PC-9 (cell line): ENCODE measurements around the gene MTURN. TPM values are rescaled to one million over a fixed set of nuclear protein-coding genes. Genes with fewer than 3 reads are reported as not detected.

ENCODE experiments used
- BruUV-seq: library from RNA; stranded (reverse); fragments of 400-500 nt; replicated peaks from 2 replicates; lab custom pipeline; 2021; lab: Mats Ljungman, UMichigan
- CTCF ChIA-PET: fragments of 300-600 bp; sonication (Branson Sonifier 250); formaldehyde crosslinking; loops from one replicate; lab custom pipeline; 2022; ENCODE audit warnings: antibody characterized with exemption; lab: Charles Lee
- POLR2A ChIA-PET: fragments of 300-600 bp; sonication (Branson Sonifier 250); formaldehyde crosslinking; loops from one replicate; lab custom pipeline; 2022; ENCODE audit warnings: antibody characterized with exemption; ENCODE audit not compliant: unreplicated experiment; lab: Charles Lee
- DNase-seq, 2 experiments: peaks; one replicate each; pipeline versions ENCODE4 v3.0.0 to v3.0.0-alpha.2; 2015 to 2022; ENCODE audit warnings: mixed read lengths in 1 of 2
- H2AFZ ChIP-seq: fragments of 200-600 bp; sonication (generic); 2 replicates; pipeline ENCODE4 v1.8.1; 2017; ENCODE audit warnings: antibody characterized with exemption
- H3F3A ChIP-seq: fragments of 200-600 bp; sonication (generic); 2 replicates; pipeline ENCODE4 v1.8.1; 2017; ENCODE audit warnings: antibody characterized with exemption, mild to moderate bottlenecking, low read depth; ENCODE audit not compliant: insufficient read depth
- H3K27ac ChIP-seq: fragments of 200-600 bp; sonication (generic); 2 replicates; pipeline ENCODE4 v1.6.1; 2016; ENCODE audit warnings: mixed run types
- H3K27me3 ChIP-seq: fragments of 200-600 bp; sonication (generic); 2 replicates; pipeline ENCODE4 v1.6.1; 2016; ENCODE audit warnings: low read depth, mixed run types; ENCODE audit not compliant: insufficient read depth
- H3K36me3 ChIP-seq: fragments of 200-600 bp; sonication (generic); 2 replicates; pipeline ENCODE4 v1.6.1; 2016; ENCODE audit warnings: low read depth, mixed run types
- H3K4me1 ChIP-seq: fragments of 200-600 bp; sonication (generic); replicated peaks from 2 replicates; pipeline ENCODE4 v1.6.1; 2016; ENCODE audit warnings: mixed run types; ENCODE audit not compliant: insufficient read depth
- H3K4me2 ChIP-seq: fragments of 200-600 bp; sonication (generic); 2 replicates; pipeline ENCODE4 v1.6.1; 2017; ENCODE audit warnings: mixed run types
- H3K4me3 ChIP-seq: fragments of 200-600 bp; sonication (generic); 2 replicates; pipeline ENCODE4 v1.6.1; 2016; ENCODE audit warnings: mixed run types
- H3K79me2 ChIP-seq: fragments of 200-600 bp; sonication (generic); 2 replicates; pipeline ENCODE4 v1.6.1; 2017; ENCODE audit warnings: low read depth, mixed run types
- H3K9me2 ChIP-seq: fragments of 200-600 bp; sonication (generic); 2 replicates; pipeline ENCODE4 v1.8.1; 2017; ENCODE audit warnings: mild to moderate bottlenecking; ENCODE audit not compliant: insufficient read depth
- H3K9me3 ChIP-seq: fragments of 200-600 bp; sonication (generic); 2 replicates; pipeline ENCODE4 v1.8.1; 2016; ENCODE audit warnings: low read depth; ENCODE audit not compliant: insufficient read depth
- H4K20me1 ChIP-seq: fragments of 200-600 bp; sonication (generic); 2 replicates; pipeline ENCODE4 v1.8.1; 2017; ENCODE audit not compliant: insufficient read depth
- CTCF ChIP-seq: fragments of 200-600 bp; sonication (generic); conservative IDR thresholded peaks from 2 replicates; pipeline ENCODE4 v1.6.1; 2017; ENCODE audit warnings: mixed run types, antibody characterized with exemption, mild to moderate bottlenecking, moderate library complexity
- EZH2 ChIP-seq: fragments of 200-600 bp; sonication (generic); IDR thresholded peaks from 2 replicates; pipeline ENCODE4 v1.8.0; 2017; ENCODE audit warnings: antibody characterized with exemption, low read depth
- intact Hi-C: fragments of 100-400 bp; cut with micrococcal nuclease; formaldehyde crosslinking; loops from one replicate; pipeline ENCODE4 v1.10.0; 2022; ENCODE audit not compliant: unreplicated experiment
- total RNA-seq: library from RNA; stranded (reverse); gene quantifications from 2 replicates; pipeline ENCODE4 v1.2.3, GENCODE V29; 2021

The MTURN gene
- total RNA-seq, 1 experiment from 2014 or later: 21.6 TPM

DNA sequence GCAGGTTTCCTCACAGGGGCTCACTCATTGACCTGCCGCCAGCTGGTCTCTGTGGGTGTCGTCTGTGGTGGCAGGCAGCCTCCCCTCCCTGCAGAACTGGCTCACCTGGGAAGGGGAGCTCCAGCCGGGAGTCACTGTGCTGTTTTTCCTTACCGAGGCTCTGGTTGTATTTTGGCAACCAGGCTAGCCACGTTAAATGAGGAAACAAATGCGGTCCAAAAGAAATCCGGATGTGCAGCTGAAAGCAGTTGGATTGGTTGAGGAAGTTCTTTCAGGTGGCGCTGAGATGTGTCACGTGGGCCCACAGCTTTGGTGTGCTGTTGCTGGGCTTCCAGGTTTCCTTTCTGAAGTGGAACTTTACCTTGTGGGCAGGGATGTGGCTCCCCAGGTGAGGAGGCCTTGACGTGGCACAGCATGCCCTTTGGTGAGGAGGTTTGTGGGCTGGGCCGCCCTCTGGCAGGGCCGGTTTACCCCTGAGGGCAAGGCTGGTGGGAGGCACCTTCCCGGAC is 14.2 kb downstream of the MTURN start:
- Histone ChIP-seq H3K9me2 (no peaks in the 10 kb centered on the region), H2AFZ (no peak overlapping the region; the same call in 1 of the 2 replicates), H3K4me1 (peaks cover 16% of the 10 kb centered on the region), H4K20me1 (peaks cover 5% of the 10 kb centered on the region; the same call in 1 of the 2 replicates), H3K4me3 (no peak overlapping the region), H3K4me2 (peak overlapping the region; percentile 31), H3K27ac (no peak overlapping the region), H3K79me2 (no peaks in the 10 kb centered on the region), H3F3A (peaks cover 16% of the 10 kb centered on the region; the same call in 1 of the 2 replicates), H3K27me3 (peaks cover 27% of the 10 kb centered on the region; the same call in 1 of the 2 replicates), H3K36me3 (no peaks in the 10 kb centered on the region), H3K9me3 (no peaks in the 10 kb centered on the region)
- intact Hi-C loops: loop anchor here (2.0 to 10.0 kb wide), 2 partner anchors 18 to 356 kb away; partner anchors contain the start of gene GGCT
- DNase-seq: peak; percentile 80 to 96
- CTCF ChIA-PET: no interaction called here
- no TSS peak for BruUV-seq
- no peak for TF ChIP-seq EZH2
- no peak for TF ChIP-seq CTCF
- POLR2A ChIA-PET: interaction anchor here (0.6 to 0.8 kb wide), 3 partner anchors 12 to 243 kb away, joined by 3 to 5 read pairs (median 4); no protein-coding TSS in a partner anchor

DNA sequence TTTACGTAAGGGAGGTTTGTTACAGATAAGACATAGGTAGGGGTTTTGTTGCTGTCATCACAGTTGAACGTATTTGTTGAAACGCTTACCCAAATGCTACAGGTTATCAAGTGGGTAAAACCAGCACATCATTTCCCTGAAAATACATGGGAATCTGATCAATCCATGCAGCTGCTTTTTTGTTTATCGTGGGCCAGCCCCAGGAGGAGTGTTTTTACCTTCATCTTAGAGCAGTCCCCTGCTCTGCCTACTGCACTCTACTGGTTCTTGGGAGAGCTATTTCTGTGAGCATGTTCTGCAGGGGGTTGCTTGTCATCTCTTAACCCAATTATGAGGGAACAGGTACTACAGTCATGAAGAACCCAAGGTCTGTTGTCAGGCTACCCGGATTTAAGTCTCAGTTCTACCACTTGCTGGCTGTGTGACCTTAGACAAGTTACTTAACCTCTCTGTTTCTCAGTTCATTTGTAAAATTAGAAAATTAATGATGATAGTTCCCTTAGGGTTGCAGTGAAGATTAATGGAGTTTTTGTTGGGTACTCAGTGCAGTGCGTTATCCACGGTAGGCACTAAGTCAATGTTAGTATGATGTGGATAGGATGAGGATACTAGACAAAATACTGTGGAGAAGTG is 15.0 kb downstream of the MTURN start:
- Histone ChIP-seq H3K4me2 (0 out of 2 replicates have a peak overlapping the region, but pooled peaks have one; percentile 31), H3F3A (peaks cover 9% of the 10 kb centered on the region; the same call in 1 of the 2 replicates), H3K4me3 (no peak overlapping the region), H2AFZ (no peak overlapping the region), H3K27ac (no peak overlapping the region), H3K79me2 (no peaks in the 10 kb centered on the region), H3K36me3 (no peaks in the 10 kb centered on the region), H3K27me3 (peaks cover 26% of the 10 kb centered on the region; the same call in 1 of the 2 replicates), H3K4me1 (0 out of 2 replicates have a peak, but pooled peaks cover 10% of the 10 kb centered on the region), H4K20me1 (no peaks in the 10 kb centered on the region), H3K9me2 (no peaks in the 10 kb centered on the region), H3K9me3 (no peaks in the 10 kb centered on the region)
- POLR2A ChIA-PET: no interaction called here
- no TSS peak for BruUV-seq
- TF ChIP-seq CTCF: no peak
- no peak for TF ChIP-seq EZH2
- intact Hi-C loops: loop anchor here (2.0 to 10.0 kb wide), 2 partner anchors 17 to 355 kb away; partner anchors contain the start of gene GGCT
- CTCF ChIA-PET: no interaction called here
- no peak for DNase-seq

GRCh38 chr7:30150711-30151110 is 15.9 kb downstream of the MTURN start:
- Histone ChIP-seq H3K27ac (no peak overlapping the region), H3K4me3 (no peak overlapping the region), H3F3A (peaks cover 8% of the 10 kb centered on the region; the same call in 1 of the 2 replicates), H3K9me3 (no peaks in the 10 kb centered on the region), H4K20me1 (no peaks in the 10 kb centered on the region), H3K27me3 (peaks cover 17% of the 10 kb centered on the region; the same call in 1 of the 2 replicates), H3K9me2 (no peaks in the 10 kb centered on the region), H3K36me3 (no peaks in the 10 kb centered on the region), H2AFZ (no peak overlapping the region), H3K79me2 (no peaks in the 10 kb centered on the region), H3K4me2 (no peak overlapping the region), H3K4me1 (0 out of 2 replicates have a peak, but pooled peaks cover 10% of the 10 kb centered on the region)
- no TSS peak for BruUV-seq
- intact Hi-C loops: no loop called here
- POLR2A ChIA-PET: interaction anchor here (0.6 kb wide), 1 partner anchor 157 kb away, joined by 6 read pairs; no protein-coding TSS in a partner anchor
- no peak for DNase-seq
- TF ChIP-seq EZH2 (no peak), CTCF (no peak)
- CTCF ChIA-PET: no interaction called here
